Sigmoid colon (tissue), 7 donors: ENCODE measurements around the gene COL4A4. TPM values are rescaled to one million over a fixed set of nuclear protein-coding genes. Genes with fewer than 3 reads are reported as not detected.

Experiments
- DNase-seq: peaks from one replicate; pipeline ENCODE4 v3.0.0-alpha.2; 2019
- H3K27ac ChIP-seq, 4 donors: fragments of 200-600 bp; sonication (generic); one replicate each; pipeline ENCODE4 v1.5.1; 2016 to 2019; ENCODE audit warnings: mild to moderate bottlenecking in 1 of 4
- H3K27me3 ChIP-seq, 3 donors: fragments of 200-600 bp; sonication (generic); one replicate each; pipeline ENCODE4 v1.5.1; 2019; ENCODE audit warnings: mild to moderate bottlenecking in 1 of 3
- H3K36me3 ChIP-seq, 4 donors: fragments of 200-600 bp; sonication (generic); one replicate each; pipeline ENCODE4 v1.5.1; 2016 to 2019
- H3K4me1 ChIP-seq, 4 donors: fragments of 200-600 bp; sonication (generic); one replicate each; pipeline ENCODE4 v1.5.1; 2017 to 2019
- H3K4me3 ChIP-seq, 4 donors: fragments of 200-600 bp; sonication (generic); one replicate each; pipeline ENCODE4 v1.5.1; 2017 to 2019; ENCODE audit warnings: mild to moderate bottlenecking in 2 of 4, moderate library complexity in 1 of 4
- H3K9me3 ChIP-seq, 4 donors: fragments of 200-600 bp in 3 of 4; sonication (generic) in 3 of 4; one replicate each; pipeline versions ENCODE4 v1.5.1 to v1.6.1; 2013 to 2019
- EP300 ChIP-seq, 4 donors: sonication (generic); formaldehyde crosslinking; IDR thresholded peaks; one replicate each; pipeline ENCODE4 v1.6.1; 2017; ENCODE audit warnings: antibody characterized with exemption in 4 of 4
- POLR2A ChIP-seq, 2 donors: fragments of 450-650 bp; IDR thresholded peaks; one replicate each; pipeline ENCODE4 v1.6.1; 2016; ENCODE audit warnings: antibody characterized with exemption in 2 of 2, mild to moderate bottlenecking in 2 of 2, moderate library complexity in 2 of 2
- POLR2AphosphoS5 ChIP-seq, 4 donors: sonication (generic); formaldehyde crosslinking; IDR thresholded peaks; one replicate each; pipeline ENCODE4 v1.6.1; 2017; ENCODE audit warnings: antibody characterized with exemption in 4 of 4
- WGBS, 2 donors: extraction: QIAGEN DNeasy Blood & Tissue Kit; methylation state at CpG; one replicate each; pipeline ENCODE4 v1.1.7; 2013; 5-methylcytosine and 5-hydroxymethylcytosine counted together
- intact Hi-C: fragments of 100-400 bp; cut with DNase I; formaldehyde crosslinking; loops from one replicate; pipeline ENCODE4 v1.15.1; 2023
- polyA plus RNA-seq, 3 donors: library from polyadenylated mRNA; stranded (reverse); fragments of 200-250 nt; gene quantifications; one replicate each; pipeline ENCODE4 v1.2.3, GENCODE V29; 2013
- total RNA-seq, 4 donors: library from RNA; depleted of rRNA; stranded (reverse); fragments of >200 nt; gene quantifications; one replicate each; pipeline ENCODE4 v1.1.0, GENCODE V29; 2016
- TF ChIP-seq, protein P1 (sequence below), 4 experiments: fragments of 450-650 bp in 3 of 4; fragments of 200-600 bp in 1 of 4; IDR thresholded peaks; one replicate each; pipeline ENCODE4 v1.5.1; 2016 to 2019; ENCODE audit warnings: antibody characterized with exemption in 4 of 4, mild to moderate bottlenecking in 3 of 4, moderate library complexity in 2 of 4
- donor health status: healthy with polysubstance abuse.
- donor health status: Bipolar disorder and iron deficiency.
- donor health status: healthy.

The COL4A4 gene
- total and polyA plus RNA-seq, 7 donors: 0.49 to 1.6 (median 1.2) TPM; not detected in 2

DNA sequence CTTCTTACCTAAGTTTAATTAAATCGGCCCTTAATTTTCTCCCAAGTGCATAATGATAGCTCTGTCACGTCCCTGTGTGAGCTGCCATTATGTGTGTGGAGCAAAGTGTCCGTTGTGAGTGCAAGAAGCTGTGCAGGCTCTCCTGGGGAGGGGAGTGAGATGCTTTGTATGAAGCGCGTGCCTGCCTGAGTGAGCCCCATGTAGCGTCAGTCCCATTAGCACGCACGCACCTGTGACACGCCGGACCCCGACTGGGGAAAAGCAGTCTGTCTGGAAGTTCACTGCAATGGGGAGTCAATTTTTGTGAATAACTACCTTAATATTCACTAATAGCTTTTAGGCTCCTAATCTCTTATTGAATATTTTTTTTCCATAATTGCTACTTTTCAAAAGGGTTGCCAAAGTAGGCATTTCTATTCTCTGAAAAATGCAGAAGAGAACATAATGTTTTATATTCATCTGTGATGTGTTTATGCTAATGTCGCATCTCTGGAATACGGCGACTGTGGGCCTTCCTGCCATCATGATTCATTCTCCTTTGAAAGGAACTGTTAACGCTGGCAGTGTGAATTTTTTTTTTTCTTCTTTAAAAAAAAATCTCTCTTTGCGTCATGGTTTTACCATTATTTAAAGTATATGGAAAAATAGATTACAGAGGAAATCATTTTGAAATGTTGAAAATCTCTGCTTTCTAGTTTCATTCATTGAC, 157.7 kb downstream of the COL4A4 start:
- no peaks in the 10 kb centered on the region for H3K9me3 ChIP-seq
- no peak for TF ChIP-seq POLR2AphosphoS5 (IDR thresholded peaks at IDR 0.05)
- no peak for TF ChIP-seq POLR2A (IDR thresholded peaks at IDR 0.05)
- TF ChIP-seq EP300 (IDR thresholded peaks at IDR 0.05): no peak
- TF ChIP-seq, protein P1, sequence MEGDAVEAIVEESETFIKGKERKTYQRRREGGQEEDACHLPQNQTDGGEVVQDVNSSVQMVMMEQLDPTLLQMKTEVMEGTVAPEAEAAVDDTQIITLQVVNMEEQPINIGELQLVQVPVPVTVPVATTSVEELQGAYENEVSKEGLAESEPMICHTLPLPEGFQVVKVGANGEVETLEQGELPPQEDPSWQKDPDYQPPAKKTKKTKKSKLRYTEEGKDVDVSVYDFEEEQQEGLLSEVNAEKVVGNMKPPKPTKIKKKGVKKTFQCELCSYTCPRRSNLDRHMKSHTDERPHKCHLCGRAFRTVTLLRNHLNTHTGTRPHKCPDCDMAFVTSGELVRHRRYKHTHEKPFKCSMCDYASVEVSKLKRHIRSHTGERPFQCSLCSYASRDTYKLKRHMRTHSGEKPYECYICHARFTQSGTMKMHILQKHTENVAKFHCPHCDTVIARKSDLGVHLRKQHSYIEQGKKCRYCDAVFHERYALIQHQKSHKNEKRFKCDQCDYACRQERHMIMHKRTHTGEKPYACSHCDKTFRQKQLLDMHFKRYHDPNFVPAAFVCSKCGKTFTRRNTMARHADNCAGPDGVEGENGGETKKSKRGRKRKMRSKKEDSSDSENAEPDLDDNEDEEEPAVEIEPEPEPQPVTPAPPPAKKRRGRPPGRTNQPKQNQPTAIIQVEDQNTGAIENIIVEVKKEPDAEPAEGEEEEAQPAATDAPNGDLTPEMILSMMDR (IDR thresholded peaks at IDR 0.05): no peak
- H3K27me3 ChIP-seq: no peaks in the 10 kb centered on the region
- WGBS, 2 donors: 89 to 93% methylated on average over 16 of the region's 16 CpGs
- H3K27ac ChIP-seq: no peak overlapping the region
- no peak overlapping the region for H3K4me3 ChIP-seq
- peaks cover 0 to 5% (median 0%) of the 10 kb centered on the region in 4 donors for H3K4me1 ChIP-seq
- intact Hi-C loops: no loop called here
- no peaks in the 10 kb centered on the region for H3K36me3 ChIP-seq
- DNase-seq: no peak

DNA sequence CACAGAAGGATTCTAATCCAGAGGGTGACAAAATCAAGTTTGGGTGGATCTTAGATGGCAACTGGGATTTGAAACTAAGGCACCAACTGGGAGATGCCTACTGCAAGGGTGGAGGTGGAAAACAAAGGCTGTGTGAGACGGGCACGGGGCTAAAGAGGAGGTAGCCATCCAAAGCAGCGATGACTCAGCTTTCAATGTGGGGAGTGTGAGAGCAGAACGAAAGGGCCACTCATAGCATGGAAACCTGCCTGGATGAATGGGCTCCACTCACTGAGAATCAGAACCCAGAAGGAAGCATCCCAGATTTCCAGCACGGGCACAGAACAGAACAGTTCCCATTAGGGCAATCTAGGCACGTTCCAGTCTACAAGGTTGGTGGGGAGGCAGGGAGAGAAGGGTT, 159.5 kb downstream of the COL4A4 start:
- Histone ChIP-seq H3K4me3 (no peak overlapping the region), H3K36me3 (peaks cover 0 to 7% (median 1%) of the 10 kb centered on the region in 4 donors), H3K9me3 (no peaks in the 10 kb centered on the region), H3K4me1 (peaks cover 0 to 5% (median 0%) of the 10 kb centered on the region in 4 donors), H3K27ac (no peak overlapping the region), H3K27me3 (no peaks in the 10 kb centered on the region)
- intact Hi-C loops: no loop called here
- DNase-seq: no peak
- 90 to 91% methylated on average over 6 of the region's 6 CpGs for WGBS, 2 donors
- TF ChIP-seq POLR2A (IDR thresholded peaks at IDR 0.05) (no peak), POLR2AphosphoS5 (IDR thresholded peaks at IDR 0.05) (no peak), EP300 (IDR thresholded peaks at IDR 0.05) (no peak)
- TF ChIP-seq, protein P1 (IDR thresholded peaks at IDR 0.05): no peak

DNA sequence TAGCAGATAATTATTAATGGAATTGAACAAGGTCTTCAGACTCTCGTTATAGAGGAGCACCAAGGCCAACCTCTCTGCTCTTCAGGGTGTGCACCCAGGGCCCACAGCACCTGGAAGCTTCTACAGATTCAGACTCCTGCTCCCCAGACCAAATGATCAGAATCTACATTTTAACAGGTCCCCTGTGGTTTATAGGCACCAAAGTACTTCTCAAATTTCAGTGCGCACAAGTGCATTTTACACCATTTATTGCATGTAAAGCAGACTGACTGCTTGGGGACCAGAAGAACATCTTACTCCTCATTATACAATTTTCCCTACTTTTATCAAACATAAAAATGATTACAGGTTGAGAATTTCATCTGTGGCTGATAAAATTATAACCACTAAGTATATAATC, 163.9 kb downstream of the COL4A4 start:
- intact Hi-C loops: no loop called here
- no peak for DNase-seq
- TF ChIP-seq, protein P1 (IDR thresholded peaks at IDR 0.05): no peak
- TF ChIP-seq POLR2AphosphoS5 (IDR thresholded peaks at IDR 0.05): no peak
- no peak for TF ChIP-seq POLR2A (IDR thresholded peaks at IDR 0.05)
- no peak for TF ChIP-seq EP300 (IDR thresholded peaks at IDR 0.05)
- H3K4me1 ChIP-seq: no peaks in the 10 kb centered on the region
- no peak overlapping the region for H3K4me3 ChIP-seq
- peaks cover 0 to 30% (median 1%) of the 10 kb centered on the region in 4 donors for H3K36me3 ChIP-seq
- H3K9me3 ChIP-seq: no peaks in the 10 kb centered on the region
- WGBS, 2 donors: 93 to 96% methylated on average over 2 of the region's 2 CpGs
- H3K27me3 ChIP-seq: no peaks in the 10 kb centered on the region
- H3K27ac ChIP-seq: no peak overlapping the region

DNA sequence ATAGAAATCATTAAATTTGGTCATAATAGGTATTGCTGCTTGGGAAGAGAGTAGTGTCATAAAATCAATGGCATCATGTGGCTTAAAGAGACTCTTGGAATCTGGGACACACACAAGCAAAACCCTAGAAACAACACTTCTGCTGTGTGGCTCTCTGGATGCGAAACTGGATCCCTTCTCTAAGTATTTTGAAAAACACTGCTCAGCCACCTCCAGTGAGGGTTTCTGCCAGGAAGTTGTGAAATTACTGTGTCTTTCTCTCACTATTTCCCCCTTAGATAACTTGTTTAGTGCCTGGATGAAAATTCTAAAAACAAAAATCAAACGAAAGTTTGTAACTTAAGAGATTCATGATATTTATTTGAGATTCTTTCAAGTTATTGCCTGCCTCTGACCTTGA, 164.3 kb downstream of the COL4A4 start:
- Histone ChIP-seq H3K27ac (no peak overlapping the region), H3K9me3 (no peaks in the 10 kb centered on the region), H3K4me3 (no peak overlapping the region), H3K27me3 (no peaks in the 10 kb centered on the region), H3K36me3 (peaks cover 0 to 30% (median 1%) of the 10 kb centered on the region in 4 donors), H3K4me1 (no peaks in the 10 kb centered on the region)
- 80 to 93% methylated on average over 2 of the region's 2 CpGs for WGBS, 2 donors
- DNase-seq: no peak
- intact Hi-C loops: no loop called here
- TF ChIP-seq POLR2A (IDR thresholded peaks at IDR 0.05) (no peak), POLR2AphosphoS5 (IDR thresholded peaks at IDR 0.05) (no peak), EP300 (IDR thresholded peaks at IDR 0.05) (no peak)
- TF ChIP-seq, protein P1 (IDR thresholded peaks at IDR 0.05): no peak
